ENCODE data around the gene MAGI2. TPM values are rescaled to one million over a fixed set of nuclear protein-coding genes. Genes with fewer than 3 reads are reported as not detected.

The MAGI2 gene
- total RNA-seq, 1 experiment from 2014 or later, result 0.22 TPM

- no peak for DNase-seq (ENCODE audit: low read depth, low spot score)
- no TSS peak for BruUV-seq (replicated peaks)
Observed at GRCh38 chr7:78636727-78637126, 816.7 kb downstream of the MAGI2 start.

DNA sequence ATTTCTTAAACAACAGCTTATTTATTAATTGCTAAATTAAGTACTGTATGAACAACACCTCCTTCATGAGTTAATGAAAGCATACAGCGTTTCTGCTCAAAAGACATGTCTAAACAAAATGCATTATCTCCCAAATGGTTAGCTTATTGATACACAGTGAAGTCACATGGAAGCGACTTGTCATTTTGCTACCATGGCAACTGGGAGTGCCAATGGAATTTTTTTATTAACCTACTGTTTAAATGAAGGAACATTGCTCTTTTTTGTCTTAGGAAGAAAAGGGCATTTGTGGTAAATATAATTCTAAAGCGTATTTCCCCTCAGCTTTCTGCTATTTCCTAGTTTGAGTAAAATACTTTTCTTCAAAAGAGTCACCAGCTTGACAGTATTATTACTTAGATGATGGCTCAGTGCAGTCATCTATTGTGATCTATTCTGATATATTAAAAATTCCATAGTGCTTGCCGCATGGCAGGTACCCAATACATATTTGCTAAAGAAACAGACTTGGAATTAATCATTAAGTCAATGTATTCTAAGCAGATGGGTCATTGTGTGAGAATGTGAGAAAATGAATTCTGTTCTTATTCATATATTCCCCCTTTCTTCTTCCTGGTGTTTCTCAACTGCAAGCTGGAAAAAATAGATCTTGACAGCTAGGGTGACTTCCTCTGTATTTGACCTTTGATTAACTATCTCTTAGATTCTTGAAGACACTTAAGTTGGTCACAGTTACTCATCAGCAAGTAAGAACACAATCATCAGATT, 818.3 kb downstream of the MAGI2 start:
- Histone ChIP-seq H3K4me3 (replicated peaks in 1 of 2; ENCODE audit: low read depth in 1 of 2, low read length in 2 of 2) (no peak overlapping the region), H3K9me3 (ENCODE audit: control insufficient read depth in 1 of 2, insufficient read depth in 1 of 2, low read depth in 1 of 2, low read length in 2 of 2) (no peaks in the 10 kb centered on the region), H3K4me2 (ENCODE audit: low read length) (no peak overlapping the region), H4K20me1 (ENCODE audit: insufficient read depth) (no peaks in the 10 kb centered on the region), H3K9me2 (ENCODE audit: insufficient read depth) (no peaks in the 10 kb centered on the region), H3K27ac (ENCODE audit: low read depth, low read length) (no peak overlapping the region), H3K79me2 (ENCODE audit: insufficient read depth, low read length) (no peaks in the 10 kb centered on the region), H3K9ac (ENCODE audit: low read length) (no peak overlapping the region), H3K36me3 (ENCODE audit: control insufficient read depth in 1 of 2, insufficient read depth in 2 of 2, low read length in 2 of 2) (no peaks in the 10 kb centered on the region), H2AFZ (ENCODE audit: low read depth, low read length, poor library complexity, severe bottlenecking) (no peak overlapping the region), H3K27me3 (ENCODE audit: insufficient read depth, low read length) (no peaks in the 10 kb centered on the region), H3K4me1 (ENCODE audit: control insufficient read depth in 1 of 2, insufficient read depth in 2 of 2, low read length in 2 of 2) (no peaks in the 10 kb centered on the region)
- ChIA-PET POLR2A (no interaction called here), RAD21 (ENCODE audit: low non-redundant PET in 1 of 2, low total read pairs in 2 of 2, uncharacterized antibody in 2 of 2, unreplicated experiment in 2 of 2) (no interaction called here), CTCF (no interaction called here)
- BruUV-seq (replicated peaks), result no TSS peak
- intact Hi-C loops (cut with micrococcal nuclease), result no loop called here
- no peak for DNase-seq (ENCODE audit: low read depth, low spot score)
- TF ChIP-seq SRF (IDR thresholded peaks at IDR 0.05; ENCODE audit: low read depth) (no peak), ATF3 (IDR thresholded peaks at IDR 0.05) (no peak), YY1 (IDR thresholded peaks at IDR 0.05; ENCODE audit: extremely low read depth, insufficient replicate concordance, low read depth, low read length) (no peak), ZNF274 (IDR thresholded peaks at IDR 0.05; ENCODE audit: low read depth, low read length) (no peak), CBX3 (IDR thresholded peaks at IDR 0.05; ENCODE audit: low read depth) (no peak), SP1 (IDR thresholded peaks at IDR 0.05; ENCODE audit: low read depth) (no peak), FOSL1 (IDR thresholded peaks at IDR 0.05; ENCODE audit: low read depth) (no peak), ELF1 (IDR thresholded peaks at IDR 0.05; ENCODE audit: borderline replicate concordance, low read depth) (no peak), SIN3A (IDR thresholded peaks at IDR 0.05; ENCODE audit: low read depth) (no peak), POLR2AphosphoS5 (IDR thresholded peaks at IDR 0.05; ENCODE audit: low read depth, low read length) (no peak), RAD21 (IDR thresholded peaks at IDR 0.05; ENCODE audit: low read depth) (no peak), POLR2A (IDR thresholded peaks at IDR 0.05; ENCODE audit: borderline replicate concordance, extremely low read depth, insufficient read depth, insufficient read length) (no peak), EGR1 (IDR thresholded peaks at IDR 0.05; ENCODE audit: low read depth) (no peak)
- ATAC-seq, result no peak

More at GRCh38 chr7:78636727-78637126, 816.7 kb downstream of the MAGI2 start:
- no peak overlapping the region for H3K4me2 ChIP-seq (ENCODE audit: low read length)
- no peak overlapping the region for H3K27ac ChIP-seq (ENCODE audit: low read depth, low read length)
- H3K9me3 ChIP-seq (ENCODE audit: control insufficient read depth in 1 of 2, insufficient read depth in 1 of 2, low read depth in 1 of 2, low read length in 2 of 2), result no peaks in the 10 kb centered on the region
- intact Hi-C loops (cut with micrococcal nuclease), result no loop called here
- no peak for ATAC-seq
- ChIA-PET CTCF (no interaction called here), POLR2A (no interaction called here), RAD21 (ENCODE audit: low non-redundant PET in 1 of 2, low total read pairs in 2 of 2, uncharacterized antibody in 2 of 2, unreplicated experiment in 2 of 2) (no interaction called here)
- no peaks in the 10 kb centered on the region for H3K9me2 ChIP-seq (ENCODE audit: insufficient read depth)
- no peaks in the 10 kb centered on the region for H3K36me3 ChIP-seq (ENCODE audit: control insufficient read depth in 1 of 2, insufficient read depth in 2 of 2, low read length in 2 of 2)
- no peaks in the 10 kb centered on the region for H3K27me3 ChIP-seq (ENCODE audit: insufficient read depth, low read length)
- TF ChIP-seq SP1 (IDR thresholded peaks at IDR 0.05; ENCODE audit: low read depth), result no peak
- no peak for TF ChIP-seq YY1 (IDR thresholded peaks at IDR 0.05; ENCODE audit: extremely low read depth, insufficient replicate concordance, low read depth, low read length)
- no peak for TF ChIP-seq RAD21 (IDR thresholded peaks at IDR 0.05; ENCODE audit: low read depth)
- TF ChIP-seq EGR1 (IDR thresholded peaks at IDR 0.05; ENCODE audit: low read depth), result no peak
- TF ChIP-seq CEBPB (IDR thresholded peaks at IDR 0.05; ENCODE audit: low read depth), result no peak
- no peak for TF ChIP-seq FOSL1 (IDR thresholded peaks at IDR 0.05; ENCODE audit: low read depth)
- no peak overlapping the region for H3K9ac ChIP-seq (ENCODE audit: low read length)
- no peak overlapping the region for H3K4me3 ChIP-seq (replicated peaks in 1 of 2; ENCODE audit: low read depth in 1 of 2, low read length in 2 of 2)
- H3K4me1 ChIP-seq (ENCODE audit: control insufficient read depth in 1 of 2, insufficient read depth in 2 of 2, low read length in 2 of 2), result no peaks in the 10 kb centered on the region
- H3K79me2 ChIP-seq (ENCODE audit: insufficient read depth, low read length), result no peaks in the 10 kb centered on the region
- no peaks in the 10 kb centered on the region for H4K20me1 ChIP-seq (ENCODE audit: insufficient read depth)
- no peak overlapping the region for H2AFZ ChIP-seq (ENCODE audit: low read depth, low read length, poor library complexity, severe bottlenecking)
